Activated naive CD4-positive, alpha-beta T cell treated with anti-CD3 and anti-CD28 coated beads, Interleukin-2, amount 50 U/mL, for 24 hours (primary cell): ENCODE data around the gene BICD2.
A peak's percentile ranks its signal among the peaks of the same experiment; 100 is the strongest.

ENCODE experiments used
- H3K27ac Mint-ChIP-seq: one replicate; pipeline ENCODE4 v1.8.0; 2021; ENCODE audit warnings: mild to moderate bottlenecking, mixed read lengths
- H3K27me3 Mint-ChIP-seq: one replicate; pipeline ENCODE4 v1.8.0; 2021; ENCODE audit warnings: mixed read lengths
- H3K36me3 Mint-ChIP-seq: one replicate; pipeline ENCODE4 v1.8.0; 2021; ENCODE audit warnings: mixed read lengths
- H3K4me1 Mint-ChIP-seq: one replicate; pipeline ENCODE4 v1.8.0; 2021; ENCODE audit warnings: mixed read lengths
- H3K4me3 Mint-ChIP-seq: one replicate; pipeline ENCODE4 v1.8.0; 2021; ENCODE audit warnings: mild to moderate bottlenecking, mixed read lengths
- H3K9me3 Mint-ChIP-seq: one replicate; pipeline ENCODE4 v1.8.0; 2021; ENCODE audit warnings: mixed read lengths

Gene BICD2

DNA sequence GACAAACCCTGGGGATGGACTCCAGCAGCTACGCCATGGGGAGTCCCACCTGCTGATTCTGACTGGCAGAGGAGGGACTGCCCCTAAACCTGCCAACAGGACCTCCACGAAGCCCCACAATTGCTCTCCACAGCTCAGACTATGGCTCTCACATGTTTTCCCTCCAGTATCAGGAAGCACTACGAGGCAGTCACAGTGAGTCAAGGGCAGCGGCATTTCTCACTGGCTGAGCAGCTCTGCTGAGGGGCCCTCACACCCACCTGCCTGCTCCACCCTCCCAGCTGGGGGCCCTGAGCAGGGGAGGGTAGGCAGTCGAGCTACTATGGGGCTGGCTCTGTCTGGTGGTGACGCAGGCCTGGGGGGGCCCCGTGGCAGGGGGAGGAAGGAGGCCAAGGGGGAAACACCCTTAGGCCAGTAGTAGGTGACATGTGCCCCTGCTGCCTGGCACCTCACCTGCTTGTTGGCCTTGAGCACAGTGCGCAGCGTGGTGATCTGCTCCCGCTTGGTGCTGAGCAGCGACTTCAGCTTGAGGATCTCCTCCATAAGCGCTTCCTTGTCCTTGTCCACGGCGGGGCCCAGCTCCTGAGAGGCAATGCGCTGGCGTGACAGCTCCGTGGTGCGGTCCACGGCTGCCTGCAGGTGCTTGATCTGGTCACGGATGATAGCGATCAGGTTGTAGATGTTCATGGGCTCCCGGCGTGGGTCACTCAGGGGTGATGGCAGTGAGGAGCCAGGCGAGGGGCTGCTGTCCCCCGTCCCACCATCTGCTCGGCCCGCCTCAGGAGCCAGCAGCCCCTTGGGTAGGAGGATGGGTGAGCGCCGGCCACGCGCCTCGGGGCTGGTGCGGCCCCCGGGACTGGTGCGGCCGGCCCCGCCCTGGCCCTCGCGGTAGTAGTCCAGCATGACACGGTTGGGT, 46.3 kb downstream of the BICD2 start:
- Mint-ChIP-seq H3K27me3 (no peaks in the 10 kb centered on the region), H3K27ac (no peak overlapping the region), H3K36me3 (peaks cover 4% of the 10 kb centered on the region), H3K4me3 (no peak overlapping the region), H3K4me1 (no peaks in the 10 kb centered on the region), H3K9me3 (no peaks in the 10 kb centered on the region)

DNA sequence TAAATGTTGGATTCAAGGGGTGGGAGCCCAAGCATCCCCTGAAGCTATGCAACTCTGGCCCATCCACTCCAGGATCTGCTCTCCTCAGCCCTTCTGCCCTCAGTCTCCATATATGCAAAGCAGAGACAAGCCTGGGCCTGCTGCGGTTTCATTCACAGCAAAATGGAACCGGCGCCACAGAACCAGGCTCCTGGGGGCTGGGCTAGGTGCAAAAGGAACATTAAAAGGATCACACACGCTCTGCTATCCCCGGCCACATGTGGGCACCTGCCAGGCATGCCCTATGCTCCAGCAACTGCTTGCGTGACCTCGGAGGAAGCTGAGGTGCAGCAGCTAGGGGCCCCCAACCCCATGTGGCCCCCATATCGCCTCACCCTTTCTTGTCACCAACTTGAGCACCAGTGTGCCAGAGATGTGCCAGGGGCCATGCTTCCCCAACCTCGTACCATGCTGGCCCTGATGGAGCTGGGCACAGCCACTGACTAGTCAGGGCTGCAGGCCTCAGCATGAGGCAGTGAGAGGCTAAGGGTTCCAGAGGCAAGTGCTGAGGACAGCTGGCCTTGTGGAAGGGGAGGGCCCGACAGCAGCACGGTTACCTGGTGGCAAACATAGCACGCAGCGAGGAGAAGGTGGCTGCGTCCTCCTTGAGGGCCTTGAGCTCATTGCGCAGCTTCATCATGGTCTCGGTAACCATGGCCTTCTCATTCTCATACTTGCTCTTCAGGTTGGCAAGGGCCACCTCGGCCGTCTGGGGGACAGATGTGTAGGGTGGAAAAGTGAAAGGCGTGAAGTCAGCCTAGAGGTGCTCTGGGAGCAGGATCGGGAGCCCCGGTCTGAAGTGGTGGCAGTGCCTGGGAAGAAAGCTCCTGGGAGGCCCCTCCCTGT, 47.2 kb downstream of the BICD2 start:
- Mint-ChIP-seq H3K27ac (no peak overlapping the region), H3K9me3 (no peaks in the 10 kb centered on the region), H3K4me3 (no peak overlapping the region), H3K36me3 (peaks cover 8% of the 10 kb centered on the region), H3K27me3 (no peaks in the 10 kb centered on the region), H3K4me1 (peaks cover 6% of the 10 kb centered on the region)

DNA sequence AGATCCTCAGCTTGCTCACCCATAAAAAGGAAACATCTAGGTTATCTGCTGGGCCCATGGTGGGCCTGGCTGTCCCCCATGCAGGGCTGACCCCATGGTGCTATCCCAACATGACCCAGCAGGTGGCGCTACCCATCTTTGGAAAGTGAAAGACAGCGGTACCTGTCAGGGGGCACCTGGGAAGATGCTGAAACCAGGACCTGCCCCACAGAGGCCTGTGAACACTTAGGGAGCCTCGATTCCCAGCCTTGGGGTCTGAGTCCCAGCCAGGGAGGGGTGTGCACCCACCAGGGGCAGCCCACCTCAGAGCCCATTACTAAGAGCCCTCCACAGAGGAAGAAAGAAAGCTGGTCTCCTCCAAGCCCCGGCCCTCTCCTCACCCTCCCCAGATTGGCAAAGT, 48.1 kb downstream of the BICD2 start:
- no peak overlapping the region for H3K4me3 Mint-ChIP-seq
- H3K4me1 Mint-ChIP-seq, result peaks cover 14% of the 10 kb centered on the region
- no peaks in the 10 kb centered on the region for H3K27me3 Mint-ChIP-seq
- peaks cover 8% of the 10 kb centered on the region for H3K36me3 Mint-ChIP-seq
- H3K27ac Mint-ChIP-seq, result no peak overlapping the region
- no peaks in the 10 kb centered on the region for H3K9me3 Mint-ChIP-seq

DNA sequence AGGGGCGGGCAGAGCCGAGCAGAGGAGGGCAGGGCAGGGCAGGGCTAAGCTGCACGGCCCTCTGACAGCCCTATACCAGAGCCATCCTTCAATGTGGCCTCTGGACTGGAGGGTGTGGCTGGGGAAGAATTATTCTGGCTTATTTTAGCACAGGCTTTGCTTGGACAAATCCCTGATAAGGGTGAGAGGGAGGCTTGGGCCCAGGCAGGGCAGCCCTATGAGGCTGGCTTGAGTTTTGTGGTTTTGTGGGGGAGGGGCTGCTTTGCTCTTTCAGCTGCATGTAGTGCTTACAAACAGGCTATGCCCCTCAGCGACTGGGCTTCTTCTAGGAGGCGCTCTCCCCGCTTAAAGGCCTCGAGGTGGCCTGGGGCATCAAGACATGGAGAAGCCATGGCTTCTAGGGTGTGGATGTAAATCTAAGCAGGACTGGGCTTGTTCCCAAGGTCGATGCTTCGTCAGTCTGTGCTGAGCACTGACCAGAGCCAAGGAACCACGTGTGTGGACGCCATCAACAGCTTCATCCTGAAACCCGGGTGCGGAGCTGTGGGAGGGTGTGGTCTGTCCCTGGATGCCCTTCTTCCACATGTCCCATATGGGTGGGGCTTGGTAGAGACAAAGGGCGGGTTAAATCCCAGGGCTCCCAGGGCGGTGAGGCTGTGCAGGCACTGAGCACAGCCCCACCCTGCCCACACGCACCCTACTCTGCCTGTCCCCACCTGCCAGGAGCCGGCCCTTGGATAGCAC, 49.0 kb downstream of the BICD2 start:
- peaks cover 13% of the 10 kb centered on the region for H3K36me3 Mint-ChIP-seq
- no peak overlapping the region for H3K27ac Mint-ChIP-seq
- no peaks in the 10 kb centered on the region for H3K27me3 Mint-ChIP-seq
- no peak overlapping the region for H3K4me3 Mint-ChIP-seq
- H3K9me3 Mint-ChIP-seq, result no peaks in the 10 kb centered on the region
- peaks cover 21% of the 10 kb centered on the region for H3K4me1 Mint-ChIP-seq

DNA sequence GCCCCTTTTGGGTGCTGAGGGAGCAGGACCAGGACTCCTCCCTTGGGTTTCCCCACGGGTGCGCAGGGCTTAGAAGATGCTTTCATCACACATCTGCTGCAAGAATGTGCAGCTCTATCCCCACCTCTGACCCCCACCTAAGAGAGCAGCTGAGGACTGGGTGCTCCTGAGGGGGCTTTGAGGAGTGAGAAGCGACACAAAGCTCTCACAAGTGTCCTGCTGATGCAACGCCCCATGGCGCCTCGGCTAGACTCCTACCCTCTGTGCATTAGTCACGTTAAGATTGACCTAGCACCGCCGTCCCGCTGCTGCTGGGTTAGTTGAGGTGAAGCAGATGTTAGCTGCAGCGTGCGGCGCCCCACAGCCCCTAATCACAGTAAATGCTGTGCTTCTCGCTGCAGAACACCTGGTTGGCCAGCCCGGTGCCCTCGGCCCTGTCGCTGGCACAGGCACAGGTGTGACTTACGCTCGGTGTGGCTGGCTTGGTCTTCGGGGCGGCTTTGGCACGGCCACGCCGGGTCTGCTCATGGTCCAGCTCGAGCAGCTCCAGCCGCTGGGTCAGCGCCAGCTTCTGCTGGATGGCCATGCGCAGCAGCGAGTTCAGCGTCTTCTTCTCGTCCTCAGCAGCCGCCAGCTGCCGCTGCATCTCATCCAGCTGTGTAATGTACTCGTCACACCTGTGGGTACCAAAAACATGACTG, 49.7 kb downstream of the BICD2 start:
- Mint-ChIP-seq H3K36me3 (peaks cover 10% of the 10 kb centered on the region), H3K27ac (no peak overlapping the region), H3K4me3 (no peak overlapping the region), H3K27me3 (no peaks in the 10 kb centered on the region), H3K9me3 (no peaks in the 10 kb centered on the region), H3K4me1 (peaks cover 21% of the 10 kb centered on the region)

DNA sequence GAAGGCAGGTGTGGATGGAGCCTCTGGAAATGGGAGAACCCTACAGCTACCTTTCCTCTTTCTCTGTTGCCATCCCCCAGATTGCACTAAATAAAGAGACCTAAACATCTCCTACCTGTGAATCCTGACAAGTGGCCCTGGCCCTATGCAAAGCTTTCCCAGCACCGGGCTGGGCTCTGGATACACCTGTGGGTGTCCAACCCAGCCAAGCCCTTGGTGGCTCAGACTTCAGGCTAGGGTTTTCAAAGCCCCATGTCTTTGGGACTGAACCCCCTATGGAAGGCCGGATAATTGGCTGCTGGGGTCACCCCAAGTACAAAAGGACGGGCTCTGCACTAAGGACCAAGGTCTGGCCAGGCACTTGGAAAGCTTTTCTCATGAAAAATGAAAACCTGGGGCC, 50.6 kb downstream of the BICD2 start:
- H3K27me3 Mint-ChIP-seq, result no peaks in the 10 kb centered on the region
- H3K4me3 Mint-ChIP-seq, result no peak overlapping the region
- H3K9me3 Mint-ChIP-seq, result no peaks in the 10 kb centered on the region
- peaks cover 12% of the 10 kb centered on the region for H3K36me3 Mint-ChIP-seq
- H3K27ac Mint-ChIP-seq, result no peak overlapping the region
- peaks cover 21% of the 10 kb centered on the region for H3K4me1 Mint-ChIP-seq

DNA sequence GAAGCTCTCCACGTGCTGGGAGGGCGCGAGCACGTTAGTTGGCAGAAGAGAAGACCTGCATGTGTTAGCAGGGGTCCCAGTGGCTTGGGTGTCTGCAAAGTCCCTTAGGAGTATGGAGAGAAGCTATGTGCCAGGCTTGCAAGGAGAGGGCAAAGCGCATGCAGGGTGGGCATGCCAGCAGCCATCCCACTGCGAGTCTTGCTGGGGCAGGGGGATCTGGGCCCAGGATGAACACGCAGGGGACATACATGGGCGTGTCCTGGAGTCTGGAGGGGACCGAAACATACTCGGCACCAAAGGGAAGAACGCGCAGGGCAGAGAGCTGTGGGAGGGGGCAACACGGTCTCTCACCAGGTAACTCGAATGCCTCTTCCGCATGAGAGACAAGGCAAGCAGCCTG, 51.1 kb downstream of the BICD2 start:
- Mint-ChIP-seq H3K36me3 (peaks cover 12% of the 10 kb centered on the region), H3K4me1 (peaks cover 21% of the 10 kb centered on the region), H3K4me3 (no peak overlapping the region), H3K27me3 (no peaks in the 10 kb centered on the region), H3K27ac (no peak overlapping the region), H3K9me3 (no peaks in the 10 kb centered on the region)

DNA sequence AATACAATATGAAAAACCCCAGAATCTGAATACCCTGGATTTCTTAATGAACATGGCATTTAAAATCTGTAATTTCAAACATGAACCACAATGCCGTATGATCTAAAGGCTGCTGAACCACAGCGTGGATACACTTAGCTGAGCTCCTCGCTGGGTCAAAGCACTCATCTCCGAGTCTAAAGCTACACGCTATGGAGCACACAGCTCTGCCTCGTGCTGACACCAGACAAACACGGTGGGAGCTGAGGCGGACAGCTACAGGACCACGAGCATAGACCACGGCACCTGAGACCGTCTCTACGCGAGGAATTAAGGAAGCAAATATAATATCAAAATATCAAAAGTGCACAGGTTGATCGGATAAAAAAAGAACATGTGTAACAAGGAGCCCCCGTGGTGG, 51.9 kb downstream of the BICD2 start:
- Mint-ChIP-seq H3K4me3 (no peak overlapping the region), H3K27ac (no peak overlapping the region), H3K4me1 (peaks cover 21% of the 10 kb centered on the region), H3K36me3 (peaks cover 12% of the 10 kb centered on the region), H3K9me3 (no peaks in the 10 kb centered on the region), H3K27me3 (no peaks in the 10 kb centered on the region)

DNA sequence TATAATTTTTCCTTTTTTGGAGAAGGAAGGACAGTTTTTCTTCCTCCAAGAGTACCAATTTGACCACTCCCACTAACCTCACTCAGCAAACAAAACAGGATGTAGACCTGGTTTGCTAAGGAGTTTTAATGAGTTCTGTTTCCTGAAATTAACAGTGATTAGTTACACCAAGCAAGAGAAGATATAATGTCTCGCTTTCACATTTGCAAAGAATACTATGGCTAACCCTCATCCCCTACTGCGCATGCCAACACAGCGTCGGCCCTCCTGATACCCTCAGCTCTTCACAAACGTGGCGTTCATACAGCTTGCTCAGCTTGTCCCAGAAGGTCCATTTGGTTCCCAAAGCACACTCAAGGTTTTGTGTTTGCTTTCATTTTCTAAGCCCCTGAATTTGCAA, 52.8 kb downstream of the BICD2 start:
- Mint-ChIP-seq H3K36me3 (peaks cover 12% of the 10 kb centered on the region), H3K27me3 (no peaks in the 10 kb centered on the region), H3K9me3 (no peaks in the 10 kb centered on the region), H3K4me1 (peaks cover 26% of the 10 kb centered on the region), H3K27ac (peak overlapping the region; percentile 7), H3K4me3 (peak overlapping the region; percentile 66)

DNA sequence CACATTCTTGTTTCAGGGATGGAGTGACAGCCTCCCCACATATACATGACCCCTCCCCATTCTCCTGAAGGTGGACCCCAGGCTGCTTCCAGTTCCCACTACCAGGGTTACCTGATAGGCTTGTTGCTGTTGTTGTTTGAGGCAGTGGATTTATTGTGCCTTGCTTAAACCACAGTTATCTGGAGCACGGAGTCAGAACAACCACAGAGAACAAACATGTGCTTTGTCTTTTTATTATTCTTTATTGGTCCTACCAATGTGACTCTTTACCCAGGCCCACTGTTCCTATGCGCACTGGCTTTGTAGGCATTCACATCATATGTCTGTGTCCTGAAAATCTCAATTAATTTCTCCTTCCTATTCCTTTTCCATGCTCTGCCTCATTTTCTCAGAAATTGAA, 53.5 kb downstream of the BICD2 start:
- Mint-ChIP-seq H3K4me1 (peaks cover 29% of the 10 kb centered on the region), H3K4me3 (no peak overlapping the region), H3K36me3 (peaks cover 13% of the 10 kb centered on the region), H3K9me3 (no peaks in the 10 kb centered on the region), H3K27ac (no peak overlapping the region), H3K27me3 (no peaks in the 10 kb centered on the region)

DNA sequence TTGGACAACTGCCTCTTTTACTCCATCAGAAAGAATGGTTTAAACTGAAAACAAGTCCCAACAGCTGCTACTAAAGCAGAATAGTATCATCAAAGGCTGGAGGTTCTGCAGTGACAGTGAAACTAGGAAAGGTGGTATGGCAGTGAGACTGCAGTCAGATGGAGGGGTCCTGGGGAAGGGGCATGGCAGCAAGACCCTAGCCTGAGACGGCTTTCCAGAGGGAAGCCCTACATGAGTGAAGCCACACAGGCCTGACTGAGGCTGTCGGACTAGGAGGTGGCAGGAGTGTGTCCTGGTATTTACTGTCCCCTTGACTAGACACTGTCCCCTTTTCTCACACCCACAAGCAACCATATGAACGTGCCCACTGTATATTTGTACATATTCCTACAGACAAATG, 54.3 kb downstream of the BICD2 start:
- Mint-ChIP-seq H3K27ac (no peak overlapping the region), H3K9me3 (no peaks in the 10 kb centered on the region), H3K36me3 (peaks cover 16% of the 10 kb centered on the region), H3K27me3 (no peaks in the 10 kb centered on the region), H3K4me1 (peaks cover 31% of the 10 kb centered on the region), H3K4me3 (no peak overlapping the region)

DNA sequence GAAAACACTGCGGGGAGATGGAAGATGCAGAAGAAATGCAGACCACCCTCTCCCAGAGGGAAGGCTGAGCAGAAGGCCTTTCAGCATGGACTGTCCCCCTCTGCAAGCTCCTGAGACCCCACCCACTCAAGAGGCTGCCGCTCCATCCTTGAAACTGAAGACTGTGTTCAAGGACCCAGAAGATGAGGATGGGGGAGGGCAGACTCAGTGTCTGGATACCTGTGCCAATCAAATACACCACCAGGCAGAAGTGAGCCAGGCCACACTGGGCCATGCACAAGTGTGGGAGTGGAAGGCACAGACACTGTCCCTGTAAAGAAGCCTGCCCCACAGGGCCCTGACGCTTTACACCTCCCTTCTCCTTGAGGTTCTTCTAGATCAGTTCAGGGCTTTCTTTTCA, 54.7 kb downstream of the BICD2 start:
- Mint-ChIP-seq H3K4me3 (no peak overlapping the region), H3K27me3 (no peaks in the 10 kb centered on the region), H3K4me1 (peaks cover 31% of the 10 kb centered on the region), H3K27ac (peak overlapping the region; percentile 48), H3K9me3 (no peaks in the 10 kb centered on the region), H3K36me3 (peaks cover 16% of the 10 kb centered on the region)

DNA sequence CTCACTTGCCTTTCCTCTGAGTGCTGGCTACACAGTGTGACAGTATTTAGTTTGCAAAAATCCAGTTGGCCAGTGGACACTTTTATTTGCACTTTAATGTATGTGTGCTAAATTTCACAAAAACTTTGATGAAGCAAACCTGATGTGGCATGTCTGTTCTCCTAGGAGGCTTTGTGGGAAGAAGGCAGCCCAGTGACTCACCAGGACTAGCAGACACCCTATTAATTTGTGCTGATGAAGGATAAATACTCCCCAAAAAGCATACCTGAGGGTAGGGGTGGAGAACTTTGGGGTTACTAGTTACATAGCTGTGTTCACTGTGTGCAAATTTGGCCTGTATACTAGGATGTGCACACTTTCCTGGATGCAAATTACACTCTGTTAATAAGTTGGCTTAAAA, 55.4 kb downstream of the BICD2 start:
- Mint-ChIP-seq H3K36me3 (peaks cover 18% of the 10 kb centered on the region), H3K9me3 (no peaks in the 10 kb centered on the region), H3K4me1 (peaks cover 31% of the 10 kb centered on the region), H3K27me3 (no peaks in the 10 kb centered on the region), H3K4me3 (no peak overlapping the region), H3K27ac (no peak overlapping the region)

DNA sequence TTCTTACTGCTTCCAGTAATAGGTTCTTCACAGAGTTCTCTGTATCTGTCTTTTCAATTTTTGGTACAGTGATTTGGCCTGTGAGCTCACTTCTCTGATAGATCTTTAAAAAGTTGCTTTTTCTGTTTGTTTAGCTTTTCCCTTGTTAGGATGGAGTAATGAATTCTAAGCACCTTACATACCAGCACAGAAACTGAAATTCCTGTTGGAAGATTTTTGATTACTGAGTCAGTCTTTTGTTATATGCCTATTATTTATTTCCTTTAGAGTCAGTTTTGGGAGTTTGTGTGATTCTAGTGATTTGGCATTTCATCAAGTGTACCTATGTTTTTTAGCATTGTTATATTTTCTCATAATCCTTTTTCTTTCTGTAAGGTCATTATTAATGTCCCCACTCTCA, 57.1 kb downstream of the BICD2 start:
- Mint-ChIP-seq H3K27me3 (no peaks in the 10 kb centered on the region), H3K36me3 (peaks cover 18% of the 10 kb centered on the region), H3K9me3 (no peaks in the 10 kb centered on the region), H3K27ac (no peak overlapping the region), H3K4me1 (peaks cover 27% of the 10 kb centered on the region), H3K4me3 (no peak overlapping the region)
